ENCODE results near the gene TMEM255B.

TMEM255B gene

DNA sequence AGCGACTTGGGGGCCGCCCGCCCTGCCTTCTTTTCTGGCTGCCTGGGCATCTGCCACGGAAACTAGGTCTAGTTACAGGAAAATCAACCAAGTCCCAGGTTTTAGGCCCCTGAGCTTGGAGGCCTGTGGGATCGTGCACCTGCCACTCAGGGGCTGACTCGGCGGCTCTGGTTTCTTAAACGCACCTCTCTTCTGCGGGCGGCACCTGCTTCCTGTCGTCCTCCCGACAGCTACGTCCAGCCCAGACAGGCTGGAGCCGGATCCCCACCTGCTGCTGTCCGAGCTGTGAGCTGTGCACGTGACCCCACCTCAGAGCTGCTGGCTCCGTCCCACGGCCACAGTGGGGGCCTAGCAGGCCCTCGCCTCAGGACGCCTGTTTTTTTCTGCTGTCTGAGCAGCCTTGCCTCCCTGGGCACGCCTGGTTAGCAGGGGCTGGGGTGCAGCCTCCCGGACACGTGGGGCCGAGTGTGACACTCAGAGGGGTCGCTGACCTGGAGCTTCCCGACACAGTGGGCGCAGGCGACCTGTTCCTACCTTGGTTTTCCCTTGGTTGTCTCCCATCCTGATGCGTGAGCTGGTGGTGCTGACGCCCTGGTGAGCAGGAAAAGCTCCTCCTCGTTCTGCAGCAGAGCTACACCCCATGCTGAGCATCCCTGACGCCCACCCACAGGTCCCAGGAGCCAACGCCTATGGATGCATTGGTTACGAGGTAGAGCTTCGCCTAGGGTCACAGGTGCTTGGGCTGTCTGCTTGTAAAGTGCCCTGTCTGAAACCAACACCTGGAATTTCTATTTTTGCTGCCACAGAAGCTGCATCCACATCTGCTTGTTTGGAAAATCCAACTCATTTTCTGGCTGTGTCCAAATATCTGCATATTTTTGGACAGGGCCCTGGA is 17.5 kb downstream of the TMEM255B start:
- Mint-ChIP-seq H3K36me3 (no peaks in the 10 kb centered on the region), H3K4me1 (peaks cover 2% of the 10 kb centered on the region), H3K27me3 (peaks cover 18% of the 10 kb centered on the region), H3K4me3 (no peak overlapping the region), H3K27ac (no peak overlapping the region), H3K9me3 (peaks cover 8% of the 10 kb centered on the region)
- DNase-seq = no peak
- CTCF ChIA-PET = no interaction called here

DNA sequence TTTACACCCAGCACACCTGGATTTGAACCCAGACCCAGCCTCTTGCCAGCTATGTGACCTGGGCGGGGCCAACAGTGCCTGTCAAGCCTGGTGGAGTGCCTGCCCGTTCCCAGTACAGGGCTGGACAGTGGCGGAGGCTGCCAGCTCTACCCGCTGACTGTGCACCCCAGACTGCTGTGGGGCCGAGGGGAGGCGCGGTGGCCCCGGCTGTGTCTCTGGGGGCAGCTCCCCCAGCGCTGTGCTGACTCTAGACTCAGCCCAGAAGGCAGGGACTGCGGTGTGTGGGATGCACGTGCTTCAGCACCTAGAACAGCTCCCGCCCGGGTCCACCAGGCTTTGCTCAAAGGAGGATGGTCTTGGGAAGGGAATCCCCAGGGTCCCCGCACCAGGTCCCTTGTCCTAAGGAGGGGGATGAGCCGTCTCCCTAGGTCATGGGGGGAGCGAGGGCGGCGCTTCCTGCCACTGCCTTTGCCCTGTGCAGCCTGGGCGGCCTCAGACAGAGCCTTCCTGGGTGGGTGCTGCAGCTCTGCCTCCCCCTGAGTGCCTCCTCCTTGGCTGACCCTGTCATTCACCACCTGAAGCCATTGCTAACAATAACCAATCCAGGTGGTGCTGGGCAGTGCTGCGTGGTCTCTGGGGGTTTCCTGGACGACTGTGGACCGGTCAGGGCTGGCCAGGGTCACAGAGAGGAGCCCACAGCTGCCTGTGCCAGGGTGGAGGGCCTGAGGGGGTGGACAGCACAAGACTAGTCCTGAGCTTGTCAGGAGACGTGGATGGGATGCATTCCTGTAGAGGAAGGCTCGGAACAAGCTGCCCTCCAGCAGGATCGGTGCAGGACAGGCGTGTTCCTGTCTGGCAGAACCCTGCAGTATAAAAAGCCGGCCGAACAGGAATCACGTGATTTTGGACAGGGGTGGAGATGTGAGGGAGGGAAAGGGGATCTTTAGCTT is 18.6 kb downstream of the TMEM255B start:
- no peaks in the 10 kb centered on the region for H3K4me1 Mint-ChIP-seq
- peaks cover 2% of the 10 kb centered on the region for H3K9me3 Mint-ChIP-seq
- CTCF ChIA-PET = no interaction called here
- H3K27ac Mint-ChIP-seq = no peak overlapping the region
- peaks cover 18% of the 10 kb centered on the region for H3K27me3 Mint-ChIP-seq
- H3K4me3 Mint-ChIP-seq = no peak overlapping the region
- peak; percentile 29 for DNase-seq
- no peaks in the 10 kb centered on the region for H3K36me3 Mint-ChIP-seq

DNA sequence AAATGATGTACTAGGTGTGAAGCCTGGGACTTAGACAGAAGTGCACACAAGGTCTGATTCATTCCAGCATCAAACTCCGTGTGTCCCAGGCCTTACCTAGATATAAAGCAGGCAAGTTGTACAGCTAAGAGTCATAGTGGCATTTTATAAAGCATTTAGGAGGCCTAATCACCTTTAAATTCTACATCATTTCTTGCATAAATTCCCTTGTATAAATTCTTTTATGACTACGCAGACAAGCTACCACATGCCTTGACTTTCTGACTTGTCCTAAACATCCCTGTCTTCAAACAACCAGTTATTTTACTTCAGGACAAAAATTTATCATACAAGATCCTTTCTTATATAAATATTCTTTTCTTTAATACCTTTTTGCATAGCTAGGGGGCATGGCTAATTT is 22.5 kb downstream of the TMEM255B start:
- no peaks in the 10 kb centered on the region for H3K36me3 Mint-ChIP-seq
- H3K9me3 Mint-ChIP-seq = no peaks in the 10 kb centered on the region
- CTCF ChIA-PET = no interaction called here
- no peaks in the 10 kb centered on the region for H3K4me1 Mint-ChIP-seq
- H3K27me3 Mint-ChIP-seq = peaks cover 44% of the 10 kb centered on the region
- H3K4me3 Mint-ChIP-seq = no peak overlapping the region
- no peak for DNase-seq
- H3K27ac Mint-ChIP-seq = no peak overlapping the region

DNA sequence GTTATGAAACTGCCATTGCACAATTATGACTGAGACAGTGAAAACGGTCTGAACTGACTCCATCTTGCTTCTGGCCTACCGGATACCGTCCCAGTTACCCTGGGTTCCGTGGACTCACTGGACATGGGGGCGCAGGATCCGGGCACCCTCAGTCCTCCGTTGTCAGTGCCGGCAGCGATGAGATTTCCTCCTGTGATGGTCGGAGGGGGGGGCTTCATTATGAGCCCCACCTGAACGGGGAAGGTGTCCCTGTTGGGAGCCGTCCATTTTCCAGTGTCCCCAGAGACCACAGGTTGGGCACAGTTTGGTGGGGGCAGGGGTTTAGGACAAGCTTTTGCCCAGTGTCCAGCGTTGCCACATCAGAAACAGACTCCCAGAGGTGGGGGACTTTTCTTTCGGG is 23.4 kb downstream of the TMEM255B start:
- Mint-ChIP-seq H3K27ac (no peak overlapping the region), H3K27me3 (peaks cover 39% of the 10 kb centered on the region), H3K9me3 (no peaks in the 10 kb centered on the region), H3K4me3 (no peak overlapping the region), H3K36me3 (no peaks in the 10 kb centered on the region), H3K4me1 (no peaks in the 10 kb centered on the region)
- DNase-seq = no peak
- CTCF ChIA-PET = no interaction called here

DNA sequence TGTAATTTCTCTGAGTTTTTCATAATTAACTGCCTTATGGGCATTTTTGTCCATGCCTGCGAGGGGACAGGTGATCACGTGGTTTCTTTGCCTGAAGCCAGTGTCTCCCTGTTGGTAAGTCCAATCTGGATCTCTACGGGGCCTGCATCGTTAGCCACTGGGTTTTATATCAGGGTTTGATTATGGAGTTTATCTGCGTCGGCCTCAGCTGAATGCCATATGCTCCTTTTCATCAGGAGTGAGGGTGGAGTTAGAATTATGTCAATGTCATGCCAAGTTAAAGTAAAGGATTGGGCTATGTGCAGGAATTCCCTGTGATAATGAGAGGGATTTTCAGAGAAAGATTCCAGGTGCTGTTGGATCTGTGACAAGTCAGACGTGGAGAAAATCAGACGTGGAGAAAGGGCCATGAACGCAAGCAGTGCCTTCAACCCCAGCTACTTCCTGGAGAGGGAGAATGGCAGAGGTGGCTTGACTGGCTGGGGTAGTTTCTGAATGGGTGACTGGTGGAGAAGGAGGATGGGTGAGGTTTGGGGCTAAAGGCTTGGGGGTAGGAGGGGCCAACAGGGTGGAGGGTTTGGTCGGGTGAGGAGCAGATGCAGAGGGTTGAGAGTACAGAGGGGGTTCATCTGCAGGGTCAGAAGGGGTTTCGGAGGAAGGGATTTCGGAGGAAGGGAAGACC is 24.3 kb downstream of the TMEM255B start:
- DNase-seq = no peak
- CTCF ChIA-PET = no interaction called here
- no peaks in the 10 kb centered on the region for H3K4me1 Mint-ChIP-seq
- H3K27ac Mint-ChIP-seq = no peak overlapping the region
- no peak overlapping the region for H3K4me3 Mint-ChIP-seq
- H3K36me3 Mint-ChIP-seq = no peaks in the 10 kb centered on the region
- no peaks in the 10 kb centered on the region for H3K9me3 Mint-ChIP-seq
- peaks cover 36% of the 10 kb centered on the region for H3K27me3 Mint-ChIP-seq

DNA sequence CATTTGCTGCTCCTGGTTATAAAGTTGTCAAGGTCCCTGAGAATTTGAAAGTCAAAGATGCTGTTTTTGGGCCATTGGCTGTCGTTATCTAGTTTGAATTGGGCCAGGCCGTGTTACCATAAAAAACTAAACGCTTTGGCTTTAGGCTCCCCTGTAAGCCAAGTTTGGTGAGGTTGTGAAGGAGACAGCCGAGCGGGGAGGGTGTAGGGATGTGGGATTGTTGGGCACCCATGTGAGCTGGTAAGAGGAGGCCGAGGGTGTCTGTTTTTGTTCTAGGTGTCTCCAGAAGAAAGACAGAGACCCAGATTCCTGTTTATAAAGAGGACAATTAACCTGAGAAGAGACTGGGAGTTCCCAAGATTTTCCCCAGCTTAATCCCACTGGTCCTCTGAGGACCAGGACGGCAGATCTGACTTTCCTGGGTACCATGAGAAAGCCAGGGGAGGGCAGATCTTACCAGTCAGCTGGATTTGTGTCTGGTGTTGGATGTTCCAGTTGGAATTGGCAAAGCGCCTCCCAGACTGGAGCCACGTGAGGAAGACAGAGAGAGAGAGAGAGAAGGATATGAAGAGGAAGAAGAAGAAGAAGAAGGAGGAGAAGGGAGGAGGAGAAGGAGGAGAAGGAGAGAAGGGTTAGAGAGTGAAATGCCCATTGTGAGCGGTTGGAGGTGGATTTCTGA is 25.1 kb downstream of the TMEM255B start:
- H3K9me3 Mint-ChIP-seq = no peaks in the 10 kb centered on the region
- H3K4me3 Mint-ChIP-seq = no peak overlapping the region
- H3K27me3 Mint-ChIP-seq = peaks cover 30% of the 10 kb centered on the region
- H3K4me1 Mint-ChIP-seq = no peaks in the 10 kb centered on the region
- no peak for DNase-seq
- H3K27ac Mint-ChIP-seq = no peak overlapping the region
- CTCF ChIA-PET = no interaction called here
- H3K36me3 Mint-ChIP-seq = no peaks in the 10 kb centered on the region

DNA sequence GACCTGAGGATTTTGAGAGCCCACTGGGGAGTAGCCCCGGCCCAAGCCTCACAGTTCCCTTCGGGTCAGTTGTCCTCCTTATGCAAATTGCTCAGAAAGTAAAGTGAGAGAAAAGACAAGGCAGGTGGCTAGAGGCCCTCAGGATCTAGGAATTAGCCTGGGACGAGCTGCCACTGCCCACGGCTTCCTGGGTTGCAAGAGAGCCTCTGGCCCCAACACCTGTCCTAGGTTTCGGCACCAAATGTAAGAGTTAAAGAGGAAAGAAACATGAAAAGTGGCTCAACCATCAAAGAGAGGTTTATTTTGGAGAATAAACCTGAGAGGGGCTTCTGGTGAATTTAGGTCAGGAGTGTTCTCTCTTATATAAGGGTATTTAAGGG is 25.6 kb downstream of the TMEM255B start:
- DNase-seq = no peak
- no peak overlapping the region for H3K27ac Mint-ChIP-seq
- H3K9me3 Mint-ChIP-seq = no peaks in the 10 kb centered on the region
- H3K36me3 Mint-ChIP-seq = no peaks in the 10 kb centered on the region
- no peaks in the 10 kb centered on the region for H3K4me1 Mint-ChIP-seq
- CTCF ChIA-PET = no interaction called here
- H3K27me3 Mint-ChIP-seq = peaks cover 26% of the 10 kb centered on the region
- H3K4me3 Mint-ChIP-seq = no peak overlapping the region

DNA sequence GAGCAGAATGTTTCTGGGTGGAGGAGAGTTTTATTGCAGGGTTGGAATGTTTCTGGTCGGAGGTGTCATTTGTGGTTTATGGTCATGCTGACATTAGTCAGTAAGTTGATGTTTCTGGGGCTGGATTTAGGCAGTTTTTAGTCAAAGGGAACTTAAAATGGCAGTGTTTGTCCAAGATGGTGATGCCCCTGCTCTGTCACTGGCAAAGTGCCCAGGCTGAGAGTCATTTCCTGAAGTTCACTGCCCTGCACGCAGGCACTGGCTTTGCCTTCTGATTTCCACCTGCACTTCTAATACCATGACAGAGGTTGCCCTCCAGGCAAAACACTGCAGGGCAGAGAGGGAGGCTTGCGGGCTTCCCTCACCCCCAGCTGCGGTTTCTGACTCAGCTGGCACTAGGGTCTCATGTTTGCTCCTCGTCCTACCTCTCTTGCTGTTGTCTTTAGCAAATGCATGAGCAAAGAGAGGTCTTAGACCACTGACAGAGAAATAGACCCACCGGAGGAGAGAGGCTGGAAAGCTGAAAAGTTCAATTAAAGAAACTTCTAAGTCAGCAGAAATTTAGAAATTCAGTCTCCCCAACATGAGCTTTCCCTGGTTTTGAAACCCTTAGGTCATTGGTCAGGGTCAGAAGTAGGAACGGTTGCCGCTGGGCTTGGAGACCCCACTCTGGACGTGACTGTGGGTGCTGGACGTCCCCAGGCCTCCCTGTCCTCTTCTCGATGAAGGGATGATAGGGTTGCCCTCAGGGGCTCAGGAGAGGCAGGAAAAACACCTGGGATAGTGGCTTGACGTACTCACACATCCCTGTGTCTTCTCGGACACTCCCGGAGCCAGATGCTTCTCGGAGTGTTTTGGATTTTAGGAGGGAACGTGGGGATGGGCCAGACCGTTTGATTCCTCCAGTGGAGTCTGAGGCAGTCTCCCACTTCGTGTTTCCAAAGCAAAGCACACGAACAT is 26.3 kb downstream of the TMEM255B start:
- DNase-seq = no peak
- H3K27ac Mint-ChIP-seq = no peak overlapping the region
- CTCF ChIA-PET = no interaction called here

DNA sequence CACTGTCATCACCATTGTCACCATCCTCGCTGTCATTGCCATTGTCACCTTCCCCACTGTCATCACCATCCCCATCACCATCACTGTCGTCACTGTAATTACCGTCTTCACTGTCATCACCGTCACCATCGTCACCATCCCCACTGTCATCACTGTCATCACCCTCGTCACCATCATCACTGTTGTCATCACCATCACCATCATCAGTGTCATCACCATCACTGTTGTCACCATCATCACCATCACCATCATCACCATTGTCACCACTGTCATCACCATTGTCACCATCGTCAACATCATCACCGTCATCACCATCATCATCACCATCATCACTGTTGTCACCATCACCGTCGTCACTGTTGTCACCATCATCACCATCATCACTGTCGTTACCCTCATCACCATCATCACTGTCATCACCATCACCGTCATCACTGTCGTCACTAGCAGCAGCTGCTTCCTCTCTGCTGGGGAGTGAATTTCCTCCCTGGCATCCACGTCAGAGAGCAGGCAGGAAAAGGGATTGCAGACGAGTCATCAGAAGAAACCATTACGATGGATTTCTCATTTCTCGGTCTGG is 27.3 kb downstream of the TMEM255B start:
- no peak overlapping the region for H3K27ac Mint-ChIP-seq
- DNase-seq = no peak
- CTCF ChIA-PET = no interaction called here
- H3K9me3 Mint-ChIP-seq = no peaks in the 10 kb centered on the region
- H3K36me3 Mint-ChIP-seq = no peaks in the 10 kb centered on the region
- no peak overlapping the region for H3K4me3 Mint-ChIP-seq
- H3K4me1 Mint-ChIP-seq = no peaks in the 10 kb centered on the region
- peaks cover 26% of the 10 kb centered on the region for H3K27me3 Mint-ChIP-seq

More for the DNA sequence above, 26.3 kb downstream of the TMEM255B start:
- H3K4me1 Mint-ChIP-seq = no peaks in the 10 kb centered on the region
- H3K36me3 Mint-ChIP-seq = no peaks in the 10 kb centered on the region
- peaks cover 26% of the 10 kb centered on the region for H3K27me3 Mint-ChIP-seq
- no peaks in the 10 kb centered on the region for H3K9me3 Mint-ChIP-seq
- H3K4me3 Mint-ChIP-seq = no peak overlapping the region

DNA sequence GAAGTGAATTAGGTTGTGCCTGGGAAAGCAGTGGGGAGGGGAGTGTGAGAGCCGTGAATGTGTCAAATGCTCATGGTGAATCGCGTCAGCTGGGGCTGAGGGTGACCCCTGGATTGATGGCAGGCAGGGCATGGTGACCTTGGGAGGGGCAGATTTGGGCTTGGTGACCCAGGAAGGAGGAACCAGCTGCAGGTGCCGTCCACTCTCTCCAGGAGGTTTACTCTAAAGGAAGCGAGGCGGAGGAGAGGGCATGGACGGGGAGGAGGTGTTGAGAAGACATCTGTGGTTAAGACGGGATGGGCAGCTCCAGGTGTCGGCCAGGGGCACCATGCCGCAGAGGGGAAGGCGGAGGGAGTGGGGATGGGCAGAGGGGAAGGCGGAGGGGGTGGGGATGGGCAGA is 28.7 kb downstream of the TMEM255B start:
- H3K9me3 Mint-ChIP-seq = no peaks in the 10 kb centered on the region
- H3K4me3 Mint-ChIP-seq = no peak overlapping the region
- no peak overlapping the region for H3K27ac Mint-ChIP-seq
- H3K27me3 Mint-ChIP-seq = peaks cover 26% of the 10 kb centered on the region
- H3K4me1 Mint-ChIP-seq = no peaks in the 10 kb centered on the region
- H3K36me3 Mint-ChIP-seq = no peaks in the 10 kb centered on the region
- no peak for DNase-seq
- CTCF ChIA-PET = no interaction called here

DNA sequence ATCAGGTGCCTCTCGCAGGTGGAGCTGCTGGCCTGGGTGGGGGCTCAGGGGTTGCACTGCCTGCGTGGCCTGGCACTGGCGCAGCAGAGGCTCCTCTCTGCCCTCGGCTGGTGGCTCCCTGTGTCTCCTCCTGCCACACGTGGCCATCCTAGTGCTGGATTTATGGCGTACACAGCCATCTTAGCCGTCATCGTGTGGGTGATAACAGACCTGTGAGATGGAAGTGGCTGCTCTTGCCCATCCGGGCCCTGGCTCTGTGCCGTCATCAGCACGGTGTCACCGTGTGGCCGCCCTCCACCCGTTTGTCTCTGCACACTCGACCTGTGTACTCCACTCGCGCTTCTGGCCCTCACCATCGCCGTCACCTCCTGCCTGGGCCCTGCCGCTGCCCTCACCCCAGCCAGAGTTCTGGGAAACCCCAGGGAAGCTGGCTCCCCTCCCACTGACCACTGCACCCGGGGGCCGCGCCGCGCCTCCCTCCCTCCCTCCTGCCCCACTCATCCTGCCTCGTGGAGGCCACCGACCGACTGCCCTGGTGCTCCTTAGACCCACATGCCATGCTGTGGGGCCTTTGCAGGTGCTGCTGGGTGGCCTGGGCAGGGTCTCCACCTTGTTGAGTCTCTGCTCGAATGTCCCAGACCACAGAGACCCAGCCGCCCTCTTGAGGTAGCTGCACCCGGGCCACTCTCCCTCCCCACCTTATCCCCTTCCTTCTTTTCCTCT is 29.5 kb downstream of the TMEM255B start:
- H3K27ac Mint-ChIP-seq = no peak overlapping the region
- CTCF ChIA-PET = interaction anchor here (0.6 kb wide), 1 partner anchor 11 kb away, joined by 4 read pairs; no protein-coding TSS in a partner anchor
- H3K9me3 Mint-ChIP-seq = no peaks in the 10 kb centered on the region
- DNase-seq = no peak
- H3K4me1 Mint-ChIP-seq = no peaks in the 10 kb centered on the region
- no peak overlapping the region for H3K4me3 Mint-ChIP-seq
- H3K36me3 Mint-ChIP-seq = no peaks in the 10 kb centered on the region
- H3K27me3 Mint-ChIP-seq = peaks cover 21% of the 10 kb centered on the region

DNA sequence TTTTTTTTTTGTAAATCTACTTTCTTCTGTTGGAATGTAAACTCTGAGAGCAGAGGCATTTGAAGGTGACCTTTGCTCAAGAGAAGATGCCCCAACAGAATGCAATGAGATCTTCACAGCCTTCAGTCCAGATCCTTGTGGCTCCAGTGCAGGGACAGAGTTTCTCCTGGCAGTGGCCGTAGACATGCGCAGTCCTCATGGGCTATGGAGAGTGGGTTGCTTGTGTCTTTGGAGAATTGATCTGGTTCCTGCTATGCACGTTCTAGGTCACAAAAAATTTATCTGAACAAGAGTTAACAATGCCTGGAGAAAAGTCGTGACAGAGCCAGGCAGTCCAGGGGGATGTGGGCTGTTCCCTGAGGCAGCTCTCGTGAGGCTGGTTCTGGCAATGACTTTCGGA is 30.1 kb downstream of the TMEM255B start:
- Mint-ChIP-seq H3K36me3 (no peaks in the 10 kb centered on the region), H3K27me3 (peaks cover 15% of the 10 kb centered on the region), H3K9me3 (no peaks in the 10 kb centered on the region), H3K4me3 (no peak overlapping the region), H3K27ac (no peak overlapping the region), H3K4me1 (no peaks in the 10 kb centered on the region)
- no peak for DNase-seq
- CTCF ChIA-PET = interaction anchor here (0.6 kb wide), 1 partner anchor 10 kb away, joined by 4 read pairs; no protein-coding TSS in a partner anchor

Data from activated naive CD4-positive, alpha-beta T cell treated with anti-CD3 and anti-CD28 coated beads, Interleukin-2, amount 10 ng/mL, durations not matched to agents 7 days and 5 days (primary cell).